T47D (cell line): ENCODE measurements around the gene CHPF2.

ENCODE experiments used
- DNase-seq, 2 experiments: peaks; one replicate each; pipeline versions ENCODE4 v3.0.0 to v3.0.0-alpha.2; 2011 to 2012; ENCODE audit warnings: low read depth in 1 of 2, low spot score in 1 of 2
- JUND ChIP-seq: IDR thresholded peaks from 2 replicates; pipeline ENCODE4 v1.6.1; 2012; ENCODE audit warnings: low read depth
- in situ Hi-C: cut with HindIII; loops from 2 replicates; pipeline ENCODE4 v1.10.0; 2016; ENCODE audit warnings: low sequenced_read_pairs, low pct_unique_long_range_greater_than_20kb

The CHPF2 gene

GRCh38 chr7:151232091-151232916, at the start of gene CHPF2:
Gene CHPF2 (plus strand): TSS chr7:151232483. CDS start chr7:151234012, 1,529 bp downstream.
- TF ChIP-seq JUND, result no peak
- in situ Hi-C loops, result no loop called here
- DNase-seq, result peak; percentile 85 to 94

- TF ChIP-seq JUND, result no peak
- in situ Hi-C loops, result no loop called here
Observed at GRCh38 chr7:151185762-151186639, 46.3 kb upstream of the CHPF2 start.

GRCh38 chr7:151186640-151187408, 45.5 kb upstream of the CHPF2 start, which contains the start of gene ASB10:
Gene ASB10 (minus strand): TSS chr7:151187250. CDS start chr7:151187130, 120 bp downstream.
- in situ Hi-C loops, result no loop called here
- DNase-seq, result no peak
- no peak for TF ChIP-seq JUND

More at GRCh38 chr7:151185762-151186639, 46.3 kb upstream of the CHPF2 start:
- no peak for DNase-seq

GRCh38 chr7:151187409-151188251, 44.7 kb upstream of the CHPF2 start:
- no peak for TF ChIP-seq JUND
- in situ Hi-C loops, result no loop called here
- no peak for DNase-seq

- no peak for TF ChIP-seq JUND
- in situ Hi-C loops, result no loop called here
- DNase-seq, result no peak
Observed at GRCh38 chr7:151188252-151188542, 44.1 kb upstream of the CHPF2 start.

GRCh38 chr7:151189038-151189437, 43.2 kb upstream of the CHPF2 start:
- in situ Hi-C loops, result no loop called here
- no peak for DNase-seq
- no peak for TF ChIP-seq JUND

GRCh38 chr7:151191544-151191943, 40.7 kb upstream of the CHPF2 start:
- TF ChIP-seq JUND, result no peak
- in situ Hi-C loops, result no loop called here
- no peak for DNase-seq

- in situ Hi-C loops, result no loop called here
- TF ChIP-seq JUND, result no peak
- DNase-seq, result no peak
Observed at GRCh38 chr7:151192002-151192539, 40.2 kb upstream of the CHPF2 start.

- no peak for TF ChIP-seq JUND
- in situ Hi-C loops, result no loop called here
- peak in 1 of 2 experiments; percentile 20 for DNase-seq
Observed at GRCh38 chr7:151193203-151193978, 38.9 kb upstream of the CHPF2 start.

- TF ChIP-seq JUND, result no peak
- in situ Hi-C loops, result no loop called here
- no peak for DNase-seq
Observed at GRCh38 chr7:151194188-151194587, 38.1 kb upstream of the CHPF2 start.
